HUES6 (cell line): ENCODE data around the gene FBXO17.

ENCODE experiments used
- H3K27ac ChIP-seq: 2 replicates; pipeline ENCODE4 v1.7.0; 2013; ENCODE audit warnings: low read depth, mild to moderate bottlenecking, low read length, inconsistent platforms
- H3K27me3 ChIP-seq: 2 replicates; pipeline ENCODE4 v1.6.1; 2013; ENCODE audit warnings: low read length; ENCODE audit not compliant: control insufficient read depth, insufficient read depth
- H3K36me3 ChIP-seq: 2 replicates; pipeline ENCODE4 v1.6.1; 2013; ENCODE audit warnings: low read length; ENCODE audit not compliant: control insufficient read depth, insufficient read depth
- H3K4me1 ChIP-seq: 2 replicates; pipeline ENCODE4 v1.6.1; 2013; ENCODE audit warnings: low read length; ENCODE audit not compliant: control insufficient read depth, insufficient read depth
- H3K4me3 ChIP-seq: 2 replicates; pipeline ENCODE4 v1.5.1; 2013; ENCODE audit warnings: low read depth, low read length
- H3K9ac ChIP-seq: one replicate; pipeline ENCODE4 v1.6.1; 2013; ENCODE audit warnings: mild to moderate bottlenecking, low read length
- H3K9me3 ChIP-seq: 2 replicates; pipeline ENCODE4 v1.6.1; 2013; ENCODE audit warnings: low read depth, low read length; ENCODE audit not compliant: control insufficient read depth, insufficient read depth

Gene FBXO17

GRCh38 chr19:38900202-38900629, 75.3 kb downstream of the FBXO17 start:
- Histone ChIP-seq H3K4me3 (peak overlapping the region; percentile 68), H3K27ac (peak overlapping the region; percentile 58; the same call in 1 of the 2 replicates), H3K9me3 (no peaks in the 10 kb centered on the region)

GRCh38 chr19:38899447-38900201, 75.9 kb downstream of the FBXO17 start, which contains the start of the genes NFKBIB and SIRT2:
TSS of gene NFKBIB (plus strand) at chr19:38899969. CDS start at chr19:38900033, 64 bp downstream.
TSS of gene SIRT2 (minus strand) at chr19:38899618. CDS start at chr19:38899521, 97 bp downstream.
- peaks cover 4% of the 10 kb centered on the region for H3K36me3 ChIP-seq
- H3K9ac ChIP-seq: peak within 1 kb of the TSS; percentile 62
- H3K27me3 ChIP-seq: peaks cover 14% of the 10 kb centered on the region
- peaks cover 4% of the 10 kb centered on the region; the same call in 1 of the 2 replicates for H3K4me1 ChIP-seq
- H3K9me3 ChIP-seq: no peaks in the 10 kb centered on the region
- peak within 1 kb of the TSS; percentile 68 for H3K4me3 ChIP-seq
- peak within 1 kb of the TSS; percentile 58; the same call in 1 of the 2 replicates for H3K27ac ChIP-seq

More at GRCh38 chr19:38900202-38900629, 75.3 kb downstream of the FBXO17 start:
- H3K27me3 ChIP-seq: peaks cover 14% of the 10 kb centered on the region
- H3K9ac ChIP-seq: peak overlapping the region; percentile 62
- H3K4me1 ChIP-seq: peaks cover 4% of the 10 kb centered on the region; the same call in 1 of the 2 replicates
- H3K36me3 ChIP-seq: peaks cover 10% of the 10 kb centered on the region

GRCh38 chr19:38898788-38899446, 76.6 kb downstream of the FBXO17 start:
- H3K4me1 ChIP-seq: peaks cover 4% of the 10 kb centered on the region; the same call in 1 of the 2 replicates
- H3K9me3 ChIP-seq: no peaks in the 10 kb centered on the region
- no peak overlapping the region for H3K27ac ChIP-seq
- peak overlapping the region; percentile 68 for H3K4me3 ChIP-seq
- H3K9ac ChIP-seq: peak overlapping the region; percentile 16
- no peaks in the 10 kb centered on the region for H3K36me3 ChIP-seq
- H3K27me3 ChIP-seq: peaks cover 14% of the 10 kb centered on the region

- Histone ChIP-seq H3K27me3 (peaks cover 14% of the 10 kb centered on the region), H3K9ac (no peak overlapping the region), H3K36me3 (no peaks in the 10 kb centered on the region), H3K4me3 (no peak overlapping the region), H3K9me3 (no peaks in the 10 kb centered on the region), H3K4me1 (peaks cover 4% of the 10 kb centered on the region; the same call in 1 of the 2 replicates), H3K27ac (no peak overlapping the region)
Observed at GRCh38 chr19:38894968-38895367, 80.6 kb downstream of the FBXO17 start.

GRCh38 chr19:38893341-38893771, 82.2 kb downstream of the FBXO17 start:
- H3K36me3 ChIP-seq: no peaks in the 10 kb centered on the region; the same call in 1 of the 2 replicates
- H3K4me1 ChIP-seq: no peaks in the 10 kb centered on the region
- H3K27ac ChIP-seq: no peak overlapping the region
- peaks cover 6% of the 10 kb centered on the region; the same call in 1 of the 2 replicates for H3K27me3 ChIP-seq
- no peak overlapping the region for H3K9ac ChIP-seq
- no peak overlapping the region for H3K4me3 ChIP-seq
- H3K9me3 ChIP-seq: no peaks in the 10 kb centered on the region

- no peak overlapping the region for H3K4me3 ChIP-seq
- no peak overlapping the region for H3K9ac ChIP-seq
- H3K36me3 ChIP-seq: no peaks in the 10 kb centered on the region; the same call in 1 of the 2 replicates
- H3K27me3 ChIP-seq: peaks cover under 1% of the 10 kb centered on the region; the same call in 1 of the 2 replicates
- H3K27ac ChIP-seq: no peak overlapping the region
- no peaks in the 10 kb centered on the region for H3K4me1 ChIP-seq
- H3K9me3 ChIP-seq: no peaks in the 10 kb centered on the region
Observed at GRCh38 chr19:38892841-38893240, 82.7 kb downstream of the FBXO17 start.

- no peak overlapping the region for H3K4me3 ChIP-seq
- no peaks in the 10 kb centered on the region; the same call in 1 of the 2 replicates for H3K36me3 ChIP-seq
- no peaks in the 10 kb centered on the region for H3K4me1 ChIP-seq
- H3K27ac ChIP-seq: no peak overlapping the region
- H3K27me3 ChIP-seq: no peaks in the 10 kb centered on the region
- H3K9me3 ChIP-seq: no peaks in the 10 kb centered on the region
- no peak overlapping the region for H3K9ac ChIP-seq
Observed at GRCh38 chr19:38891771-38892170, 83.8 kb downstream of the FBXO17 start.
